ENCODE measurements around the gene EFL1. TPM values are rescaled to one million over a fixed set of nuclear protein-coding genes. Genes with fewer than 3 reads are reported as not detected.

The EFL1 gene
- total RNA-seq, 2 experiments from 2014 or later: 7.1 to 7.8 TPM

- TF ChIP-seq, protein P1, sequence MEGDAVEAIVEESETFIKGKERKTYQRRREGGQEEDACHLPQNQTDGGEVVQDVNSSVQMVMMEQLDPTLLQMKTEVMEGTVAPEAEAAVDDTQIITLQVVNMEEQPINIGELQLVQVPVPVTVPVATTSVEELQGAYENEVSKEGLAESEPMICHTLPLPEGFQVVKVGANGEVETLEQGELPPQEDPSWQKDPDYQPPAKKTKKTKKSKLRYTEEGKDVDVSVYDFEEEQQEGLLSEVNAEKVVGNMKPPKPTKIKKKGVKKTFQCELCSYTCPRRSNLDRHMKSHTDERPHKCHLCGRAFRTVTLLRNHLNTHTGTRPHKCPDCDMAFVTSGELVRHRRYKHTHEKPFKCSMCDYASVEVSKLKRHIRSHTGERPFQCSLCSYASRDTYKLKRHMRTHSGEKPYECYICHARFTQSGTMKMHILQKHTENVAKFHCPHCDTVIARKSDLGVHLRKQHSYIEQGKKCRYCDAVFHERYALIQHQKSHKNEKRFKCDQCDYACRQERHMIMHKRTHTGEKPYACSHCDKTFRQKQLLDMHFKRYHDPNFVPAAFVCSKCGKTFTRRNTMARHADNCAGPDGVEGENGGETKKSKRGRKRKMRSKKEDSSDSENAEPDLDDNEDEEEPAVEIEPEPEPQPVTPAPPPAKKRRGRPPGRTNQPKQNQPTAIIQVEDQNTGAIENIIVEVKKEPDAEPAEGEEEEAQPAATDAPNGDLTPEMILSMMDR (IDR thresholded peaks at IDR 0.05): no peak
- Mint-ChIP-seq H3K27me3 (no peaks in the 10 kb centered on the region), H3K27ac (no peak overlapping the region), H3K36me3 (ENCODE audit: low read depth) (no peaks in the 10 kb centered on the region), H3K4me3 (no peak overlapping the region), H3K9me3 (no peaks in the 10 kb centered on the region), H3K4me1 (ENCODE audit: low read depth) (no peaks in the 10 kb centered on the region)
- H3K27ac ChIP-seq (ENCODE audit: low read depth in 1 of 2, low read length in 2 of 2): no peak overlapping the region
- H3K36me3 ChIP-seq (ENCODE audit: insufficient read depth, low read length): no peaks in the 10 kb centered on the region
- no peaks in the 10 kb centered on the region for H3K9me3 ChIP-seq (ENCODE audit: control insufficient read depth in 1 of 2, insufficient read depth in 1 of 2, low read length in 2 of 2)
- DNase-seq (no peak), ATAC-seq (ENCODE audit: poor library complexity) (no peak)
- CTCF ChIA-PET: no interaction called here
- H3K4me3 ChIP-seq (ENCODE audit: low read length): no peak overlapping the region
- intact Hi-C loops (cut with DNase I, micrococcal nuclease): no loop called here
- POLR2A ChIA-PET: no interaction called here
- no peaks in the 10 kb centered on the region for H3K4me1 ChIP-seq (ENCODE audit: insufficient read depth, low read length)
- no peaks in the 10 kb centered on the region for H3K27me3 ChIP-seq (ENCODE audit: control insufficient read depth in 1 of 2, insufficient read depth in 2 of 2, low read length in 2 of 2)
Measured at GRCh38 chr15:82091636-82092140, 170.8 kb downstream of the EFL1 start.

DNA sequence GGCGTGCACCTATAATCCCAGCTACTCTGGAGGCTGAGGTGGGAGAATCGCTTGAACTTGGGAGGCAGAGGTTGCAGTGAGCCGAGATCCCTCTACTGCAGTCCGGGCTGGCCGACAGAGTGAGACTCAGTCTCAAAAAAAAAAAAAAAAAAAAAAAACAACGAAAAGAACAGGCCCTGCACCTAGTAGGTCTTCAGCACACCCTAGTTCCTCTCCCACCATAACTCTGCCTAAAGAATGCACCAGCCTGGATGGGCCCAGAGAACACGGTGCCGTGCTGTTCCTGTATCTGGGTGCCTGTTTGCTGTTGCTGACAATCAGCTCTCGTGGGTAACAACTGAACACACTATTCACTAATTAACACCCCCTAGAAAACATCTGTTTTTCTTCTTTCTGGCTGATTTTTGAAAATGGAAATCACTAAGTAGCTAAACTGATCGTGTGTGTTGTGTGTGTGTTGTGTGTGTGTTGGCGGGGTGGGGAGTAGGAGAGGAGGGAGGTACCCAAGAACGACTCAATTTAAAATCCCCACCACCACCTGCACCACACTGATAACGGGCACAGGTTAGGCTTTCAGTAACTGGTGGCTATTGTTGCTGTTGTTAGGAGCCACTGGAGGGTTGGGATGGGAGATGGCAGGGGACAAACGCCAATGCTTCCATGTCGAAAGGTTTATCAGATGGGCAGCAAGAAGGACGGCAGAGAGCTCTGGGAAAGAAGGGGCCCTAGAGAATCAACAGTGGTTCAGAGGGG is 176.1 kb downstream of the EFL1 start:
- intact Hi-C loops (cut with DNase I, micrococcal nuclease): no loop called here
- ChIA-PET CTCF (no interaction called here), POLR2A (no interaction called here)

GRCh38 chr15:82081914-82082762 is 180.4 kb downstream of the EFL1 start:
- Histone ChIP-seq H3K27ac (ENCODE audit: low read depth in 1 of 2, low read length in 2 of 2) (no peak overlapping the region), H3K9me3 (ENCODE audit: control insufficient read depth in 1 of 2, insufficient read depth in 1 of 2, low read length in 2 of 2) (peaks cover 0 to 8% of the 10 kb centered on the region in 2 experiments), H3K27me3 (ENCODE audit: control insufficient read depth in 1 of 2, insufficient read depth in 2 of 2, low read length in 2 of 2) (peaks cover 3 to 9% of the 10 kb centered on the region in 2 experiments), H3K4me1 (ENCODE audit: insufficient read depth, low read length) (no peaks in the 10 kb centered on the region), H3K36me3 (ENCODE audit: insufficient read depth, low read length) (no peaks in the 10 kb centered on the region), H3K4me3 (ENCODE audit: low read length) (no peak overlapping the region)
- Mint-ChIP-seq H3K27me3 (peaks cover 13% of the 10 kb centered on the region), H3K27ac (no peak overlapping the region), H3K4me1 (ENCODE audit: low read depth) (no peaks in the 10 kb centered on the region), H3K4me3 (no peak overlapping the region), H3K36me3 (ENCODE audit: low read depth) (no peaks in the 10 kb centered on the region), H3K9me3 (no peaks in the 10 kb centered on the region)
- POLR2A ChIA-PET: interaction anchor here (0.5 kb wide), 1 partner anchor 644 kb away, joined by 3 read pairs; no protein-coding TSS in a partner anchor
- ATAC-seq (ENCODE audit: poor library complexity) (no peak), DNase-seq (no peak)
- CTCF ChIA-PET: no interaction called here
- intact Hi-C loops (cut with DNase I, micrococcal nuclease): no loop called here
- TF ChIP-seq, protein P1 (IDR thresholded peaks at IDR 0.05): no peak

More for the DNA sequence above, 176.1 kb downstream of the EFL1 start:
- no peak overlapping the region for H3K27ac ChIP-seq (ENCODE audit: low read depth in 1 of 2, low read length in 2 of 2)
- TF ChIP-seq, protein P1 (IDR thresholded peaks at IDR 0.05): no peak
- no peak for DNase-seq
- no peaks in the 10 kb centered on the region for H3K36me3 Mint-ChIP-seq (ENCODE audit: low read depth)
- no peaks in the 10 kb centered on the region for H3K36me3 ChIP-seq (ENCODE audit: insufficient read depth, low read length)
- no peak for ATAC-seq (ENCODE audit: poor library complexity)
- no peaks in the 10 kb centered on the region for H3K9me3 Mint-ChIP-seq
- H3K27ac Mint-ChIP-seq: no peak overlapping the region
- H3K4me3 Mint-ChIP-seq: no peak overlapping the region
- no peaks in the 10 kb centered on the region for H3K4me1 ChIP-seq (ENCODE audit: insufficient read depth, low read length)
- no peaks in the 10 kb centered on the region for H3K4me1 Mint-ChIP-seq (ENCODE audit: low read depth)
- H3K9me3 ChIP-seq (ENCODE audit: control insufficient read depth in 1 of 2, insufficient read depth in 1 of 2, low read length in 2 of 2): no peaks in the 10 kb centered on the region
- peaks cover 4% of the 10 kb centered on the region for H3K27me3 Mint-ChIP-seq
- peaks cover 0 to 3% of the 10 kb centered on the region in 2 experiments for H3K27me3 ChIP-seq (ENCODE audit: control insufficient read depth in 1 of 2, insufficient read depth in 2 of 2, low read length in 2 of 2)
- no peak overlapping the region for H3K4me3 ChIP-seq (ENCODE audit: low read length)
